GM12891 (cell line): ENCODE data around the gene PLOD1.

Experiments used
- POLR2A ChIP-seq: IDR thresholded peaks from 2 replicates; pipeline ENCODE4 v1.6.1; 2011; ENCODE audit warnings: low read depth, low read length, control low read depth
- POLR2AphosphoS5 ChIP-seq: IDR thresholded peaks from 2 replicates; pipeline ENCODE4 v1.6.1; 2011; ENCODE audit warnings: low read depth, low read length, control low read depth
- SPI1 ChIP-seq: IDR thresholded peaks from 2 replicates; pipeline ENCODE4 v1.6.1; 2011; ENCODE audit warnings: low read depth, low read length, control low read depth
- TAF1 ChIP-seq: IDR thresholded peaks from 2 replicates; pipeline ENCODE4 v1.6.1; 2011; ENCODE audit warnings: low read depth, low read length, control low read depth

GRCh38 chr1:11955221-11955620 lies 20.7 kb downstream of the PLOD1 start:
- TF ChIP-seq POLR2A: no peak
- no peak for TF ChIP-seq POLR2AphosphoS5
- no peak for TF ChIP-seq TAF1
- no peak for TF ChIP-seq SPI1
